ENCODE measurements around the gene CABP7. TPM values are rescaled to one million over a fixed set of nuclear protein-coding genes. Genes with fewer than 3 reads are reported as not detected.

Gene CABP7
- total RNA-seq, 1 donor from 2014 or later: 14.6 TPM

DNA sequence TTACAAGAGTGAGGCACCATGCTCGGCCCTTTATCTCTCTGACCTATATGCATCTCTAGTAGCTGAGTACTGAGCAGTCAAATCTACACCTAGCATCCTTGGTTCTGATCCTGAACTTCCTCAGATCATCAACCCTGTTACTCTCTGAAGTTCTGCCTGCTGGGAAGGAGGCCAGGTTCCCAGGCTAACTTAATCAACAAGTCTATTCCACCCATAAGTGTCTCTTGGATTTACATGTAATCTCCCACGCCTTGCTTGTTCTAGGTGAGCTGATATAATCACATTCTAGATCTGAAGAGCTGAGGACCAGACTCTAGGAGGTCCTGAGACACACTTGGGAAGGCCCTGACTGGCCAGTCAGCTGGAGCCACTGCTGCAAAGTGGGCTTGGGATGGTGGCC is 22.1 kb downstream of the CABP7 start:
- H3K4me1 Mint-ChIP-seq (ENCODE audit: low read depth, unreplicated experiment): no peaks in the 10 kb centered on the region
- DNase-seq: no peak
- peaks cover 3% of the 10 kb centered on the region for H3K36me3 Mint-ChIP-seq (ENCODE audit: unreplicated experiment)
- no peak overlapping the region for H3K4me3 Mint-ChIP-seq (ENCODE audit: unreplicated experiment)
- TF ChIP-seq, protein P1, sequence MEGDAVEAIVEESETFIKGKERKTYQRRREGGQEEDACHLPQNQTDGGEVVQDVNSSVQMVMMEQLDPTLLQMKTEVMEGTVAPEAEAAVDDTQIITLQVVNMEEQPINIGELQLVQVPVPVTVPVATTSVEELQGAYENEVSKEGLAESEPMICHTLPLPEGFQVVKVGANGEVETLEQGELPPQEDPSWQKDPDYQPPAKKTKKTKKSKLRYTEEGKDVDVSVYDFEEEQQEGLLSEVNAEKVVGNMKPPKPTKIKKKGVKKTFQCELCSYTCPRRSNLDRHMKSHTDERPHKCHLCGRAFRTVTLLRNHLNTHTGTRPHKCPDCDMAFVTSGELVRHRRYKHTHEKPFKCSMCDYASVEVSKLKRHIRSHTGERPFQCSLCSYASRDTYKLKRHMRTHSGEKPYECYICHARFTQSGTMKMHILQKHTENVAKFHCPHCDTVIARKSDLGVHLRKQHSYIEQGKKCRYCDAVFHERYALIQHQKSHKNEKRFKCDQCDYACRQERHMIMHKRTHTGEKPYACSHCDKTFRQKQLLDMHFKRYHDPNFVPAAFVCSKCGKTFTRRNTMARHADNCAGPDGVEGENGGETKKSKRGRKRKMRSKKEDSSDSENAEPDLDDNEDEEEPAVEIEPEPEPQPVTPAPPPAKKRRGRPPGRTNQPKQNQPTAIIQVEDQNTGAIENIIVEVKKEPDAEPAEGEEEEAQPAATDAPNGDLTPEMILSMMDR (IDR thresholded peaks at IDR 0.05; ENCODE audit: partially characterized antibody, unreplicated experiment): no peak
- no peaks in the 10 kb centered on the region for H3K27me3 Mint-ChIP-seq (ENCODE audit: unreplicated experiment)
- H3K27ac Mint-ChIP-seq (ENCODE audit: unreplicated experiment): no peak overlapping the region
- H3K9me3 Mint-ChIP-seq (ENCODE audit: unreplicated experiment): peaks cover 1% of the 10 kb centered on the region

DNA sequence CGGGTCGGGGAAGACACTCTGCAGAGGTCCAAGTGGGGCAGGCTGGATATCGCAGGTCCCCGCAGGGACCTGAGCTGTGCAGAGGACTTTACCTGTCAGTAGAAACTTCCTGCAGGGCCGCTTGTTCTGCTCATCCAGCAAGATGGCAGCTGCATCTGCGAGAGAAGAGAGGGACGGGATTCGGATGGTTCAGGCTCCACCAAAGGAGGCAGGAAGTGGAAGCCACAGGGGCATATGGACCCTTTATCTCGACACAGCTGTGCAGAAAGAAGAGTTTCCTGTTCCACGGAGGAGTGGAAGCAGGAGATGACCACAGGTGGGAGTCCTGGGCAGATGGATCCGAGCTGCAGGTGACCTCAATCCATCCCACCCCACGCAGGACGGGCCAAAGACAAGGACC is 22.5 kb downstream of the CABP7 start:
- no peak overlapping the region for H3K4me3 Mint-ChIP-seq (ENCODE audit: unreplicated experiment)
- peak; percentile 6 for DNase-seq
- H3K4me1 Mint-ChIP-seq (ENCODE audit: low read depth, unreplicated experiment): no peaks in the 10 kb centered on the region
- H3K9me3 Mint-ChIP-seq (ENCODE audit: unreplicated experiment): peaks cover 1% of the 10 kb centered on the region
- TF ChIP-seq, protein P1 (IDR thresholded peaks at IDR 0.05; ENCODE audit: partially characterized antibody, unreplicated experiment): no peak
- no peak overlapping the region for H3K27ac Mint-ChIP-seq (ENCODE audit: unreplicated experiment)
- H3K27me3 Mint-ChIP-seq (ENCODE audit: unreplicated experiment): no peaks in the 10 kb centered on the region
- H3K36me3 Mint-ChIP-seq (ENCODE audit: unreplicated experiment): peaks cover 3% of the 10 kb centered on the region

DNA sequence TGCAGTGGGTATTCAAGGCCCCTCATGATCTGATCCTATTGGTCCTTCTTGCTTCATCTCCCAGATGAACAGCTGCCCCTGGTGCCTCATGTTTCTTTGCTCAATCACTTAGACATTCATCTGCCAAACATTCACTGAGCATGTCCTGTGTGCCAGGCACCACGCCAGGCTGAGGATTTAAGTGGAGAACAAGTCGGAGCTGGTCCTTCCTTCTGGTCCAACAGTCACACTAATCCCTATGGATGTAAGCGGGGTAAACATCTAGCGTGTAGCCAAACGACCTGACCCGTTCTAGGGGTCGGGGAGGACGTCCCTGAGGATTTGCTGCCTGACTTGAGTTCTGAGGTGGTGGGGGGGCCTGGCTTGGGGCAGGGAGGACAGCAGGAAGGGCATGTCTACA is 25.1 kb downstream of the CABP7 start:
- Mint-ChIP-seq H3K4me3 (ENCODE audit: unreplicated experiment) (no peak overlapping the region), H3K9me3 (ENCODE audit: unreplicated experiment) (peaks cover 3% of the 10 kb centered on the region), H3K27me3 (ENCODE audit: unreplicated experiment) (peaks cover 7% of the 10 kb centered on the region), H3K36me3 (ENCODE audit: unreplicated experiment) (peaks cover 3% of the 10 kb centered on the region), H3K27ac (ENCODE audit: unreplicated experiment) (no peak overlapping the region), H3K4me1 (ENCODE audit: low read depth, unreplicated experiment) (no peaks in the 10 kb centered on the region)
- TF ChIP-seq, protein P1 (IDR thresholded peaks at IDR 0.05; ENCODE audit: partially characterized antibody, unreplicated experiment): no peak
- DNase-seq: peak; percentile 14

DNA sequence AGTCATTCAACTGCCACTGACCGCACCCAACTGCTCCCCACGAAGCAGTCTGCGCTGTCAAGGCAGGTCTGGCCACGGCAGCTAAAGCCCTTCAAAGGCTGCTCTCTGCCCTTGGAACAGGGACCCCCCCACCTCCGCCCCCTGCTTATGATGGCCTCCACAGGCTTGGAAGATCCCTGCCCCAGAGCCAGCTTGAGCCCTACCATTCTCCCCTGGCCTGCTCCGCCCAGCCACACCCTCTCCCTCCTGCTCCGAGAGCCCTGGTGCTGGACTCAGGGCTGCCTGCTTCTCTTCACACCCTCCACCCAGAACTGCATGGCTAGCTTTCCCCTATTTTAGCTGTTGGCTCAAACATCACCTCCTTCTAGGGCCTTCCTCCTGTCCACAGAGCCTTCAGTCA is 28.0 kb downstream of the CABP7 start:
- peaks cover 3% of the 10 kb centered on the region for H3K9me3 Mint-ChIP-seq (ENCODE audit: unreplicated experiment)
- peaks cover 7% of the 10 kb centered on the region for H3K27me3 Mint-ChIP-seq (ENCODE audit: unreplicated experiment)
- no peaks in the 10 kb centered on the region for H3K4me1 Mint-ChIP-seq (ENCODE audit: low read depth, unreplicated experiment)
- TF ChIP-seq, protein P1 (IDR thresholded peaks at IDR 0.05; ENCODE audit: partially characterized antibody, unreplicated experiment): no peak
- no peaks in the 10 kb centered on the region for H3K36me3 Mint-ChIP-seq (ENCODE audit: unreplicated experiment)
- H3K27ac Mint-ChIP-seq (ENCODE audit: unreplicated experiment): no peak overlapping the region
- no peak for DNase-seq
- no peak overlapping the region for H3K4me3 Mint-ChIP-seq (ENCODE audit: unreplicated experiment)

DNA sequence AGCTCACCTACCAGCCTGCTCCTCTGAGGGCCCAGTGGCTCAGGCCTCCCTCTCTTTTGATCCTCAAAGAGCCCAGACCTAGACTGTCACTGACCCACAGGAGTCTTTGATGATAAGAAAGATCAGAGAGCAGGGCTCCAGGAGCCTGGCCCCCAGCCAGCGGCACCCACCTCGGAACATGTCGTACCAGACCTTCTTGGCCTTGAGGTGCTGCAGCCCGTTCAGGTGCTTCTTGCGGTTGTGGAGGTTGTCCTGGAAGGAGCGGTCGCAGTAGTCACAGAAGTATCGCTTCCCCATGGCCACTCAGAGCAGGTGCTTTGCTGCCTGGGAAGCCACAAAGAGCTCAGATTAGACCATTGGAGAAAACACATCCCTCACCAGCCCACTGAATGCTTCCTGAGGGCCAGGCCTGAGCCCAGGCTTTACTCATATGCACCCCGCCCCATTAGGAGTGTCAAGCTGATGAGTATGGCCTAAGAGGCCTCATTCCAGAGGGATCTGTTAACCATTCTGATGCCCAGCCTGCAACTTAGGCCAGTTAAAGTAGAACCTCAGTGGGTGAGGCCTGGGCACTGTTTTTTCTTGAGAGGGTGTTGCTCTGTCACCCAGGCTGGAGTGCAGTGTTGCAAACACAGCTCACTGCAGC is 28.6 kb downstream of the CABP7 start:
- TF ChIP-seq, protein P1 (IDR thresholded peaks at IDR 0.05; ENCODE audit: partially characterized antibody, unreplicated experiment): no peak
- H3K9me3 Mint-ChIP-seq (ENCODE audit: unreplicated experiment): peaks cover 3% of the 10 kb centered on the region
- peaks cover 7% of the 10 kb centered on the region for H3K27me3 Mint-ChIP-seq (ENCODE audit: unreplicated experiment)
- H3K4me1 Mint-ChIP-seq (ENCODE audit: low read depth, unreplicated experiment): no peaks in the 10 kb centered on the region
- H3K36me3 Mint-ChIP-seq (ENCODE audit: unreplicated experiment): no peaks in the 10 kb centered on the region
- H3K27ac Mint-ChIP-seq (ENCODE audit: unreplicated experiment): no peak overlapping the region
- H3K4me3 Mint-ChIP-seq (ENCODE audit: unreplicated experiment): no peak overlapping the region
- no peak for DNase-seq

All from glutamatergic neuron (in vitro differentiated cells).